SW480 (cell line): ENCODE data around the gene TNNT1.
A peak's percentile ranks its signal among the peaks of the same experiment; 100 is the strongest.

Source experiments
- DNase-seq: peaks from one replicate; pipeline ENCODE4 v3.0.0-alpha.2; 2016; ENCODE audit warnings: low spot score

TNNT1 gene

DNA sequence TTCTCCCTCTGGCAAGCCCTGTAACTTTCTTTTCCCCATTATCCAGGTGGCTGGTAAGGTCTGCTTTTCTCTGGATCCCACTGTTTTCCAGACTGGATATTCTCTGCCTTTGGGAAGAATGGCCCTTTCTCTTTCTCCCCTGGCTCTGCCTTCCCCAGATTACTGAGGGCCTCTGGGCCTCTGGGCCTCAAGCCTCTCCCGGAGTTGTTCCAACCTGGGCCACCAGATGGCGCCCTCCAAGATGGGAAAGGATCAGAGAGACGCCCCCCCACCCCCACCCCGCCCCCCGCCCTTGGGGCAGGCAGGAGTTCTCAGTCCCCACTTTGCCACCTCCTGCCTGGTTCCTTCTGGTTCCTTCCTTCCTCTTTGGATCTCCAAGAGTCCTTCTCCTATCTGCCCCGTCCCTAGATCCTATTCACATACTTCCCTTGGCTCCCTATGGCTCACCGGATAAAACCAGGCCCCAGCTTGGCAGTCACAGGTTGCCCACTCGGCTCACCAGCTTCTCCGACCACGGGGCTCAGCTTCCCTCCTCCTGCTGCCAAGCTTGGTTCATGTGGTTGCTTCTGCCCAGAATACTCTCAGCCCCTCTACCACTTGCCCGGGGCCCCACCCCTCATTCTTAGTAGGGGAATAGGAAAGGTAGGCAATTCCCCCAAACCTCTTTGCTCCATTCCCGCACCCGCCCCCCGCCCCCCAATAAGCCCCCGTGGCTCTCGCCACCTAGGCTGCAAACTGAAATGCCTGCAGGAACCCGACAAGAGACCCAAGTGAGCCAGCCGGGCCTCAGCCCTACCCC, 60.3 kb downstream of the TNNT1 start:
- DNase-seq = peak; percentile 52

DNA sequence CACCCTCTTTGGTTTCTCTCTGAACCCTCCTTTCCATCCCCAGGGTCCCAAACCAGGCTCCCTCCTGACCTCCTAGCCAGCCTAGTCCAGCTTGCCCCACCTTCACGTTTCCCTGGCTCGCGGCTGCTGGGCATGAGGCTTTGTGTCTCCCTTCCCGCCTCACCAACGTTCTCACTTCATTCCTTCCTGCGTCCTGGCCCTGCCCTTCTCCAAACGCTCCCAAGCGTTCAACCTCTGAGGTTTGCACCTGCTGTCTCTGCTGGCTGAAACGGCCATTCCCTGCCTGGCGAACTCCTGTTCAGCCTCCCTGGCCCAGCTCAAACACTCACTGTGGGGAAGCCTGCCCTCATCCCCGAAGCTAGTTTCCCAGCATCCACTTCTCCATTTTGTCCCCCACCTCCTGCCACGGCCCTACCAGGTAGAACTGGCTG, 61.0 kb downstream of the TNNT1 start:
- no peak for DNase-seq

DNA sequence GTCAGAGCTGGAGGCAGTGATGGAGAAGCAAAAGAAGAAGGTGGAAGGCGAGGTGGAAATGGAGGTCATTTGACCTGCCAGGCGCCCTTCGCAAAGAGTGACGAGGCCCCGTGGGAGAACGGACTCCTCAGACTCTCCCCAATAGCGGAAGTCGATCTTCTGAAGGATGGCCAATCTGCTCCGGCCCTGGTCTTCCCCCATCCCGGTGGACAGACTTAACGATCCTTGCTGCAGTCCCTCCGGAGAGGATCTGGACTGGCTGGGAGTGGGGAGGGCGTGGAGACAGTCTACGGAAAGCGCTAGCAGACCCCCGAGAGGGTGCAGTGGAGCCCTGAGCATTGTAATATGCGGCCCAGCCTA, 61.5 kb downstream of the TNNT1 start:
- no peak for DNase-seq

DNA sequence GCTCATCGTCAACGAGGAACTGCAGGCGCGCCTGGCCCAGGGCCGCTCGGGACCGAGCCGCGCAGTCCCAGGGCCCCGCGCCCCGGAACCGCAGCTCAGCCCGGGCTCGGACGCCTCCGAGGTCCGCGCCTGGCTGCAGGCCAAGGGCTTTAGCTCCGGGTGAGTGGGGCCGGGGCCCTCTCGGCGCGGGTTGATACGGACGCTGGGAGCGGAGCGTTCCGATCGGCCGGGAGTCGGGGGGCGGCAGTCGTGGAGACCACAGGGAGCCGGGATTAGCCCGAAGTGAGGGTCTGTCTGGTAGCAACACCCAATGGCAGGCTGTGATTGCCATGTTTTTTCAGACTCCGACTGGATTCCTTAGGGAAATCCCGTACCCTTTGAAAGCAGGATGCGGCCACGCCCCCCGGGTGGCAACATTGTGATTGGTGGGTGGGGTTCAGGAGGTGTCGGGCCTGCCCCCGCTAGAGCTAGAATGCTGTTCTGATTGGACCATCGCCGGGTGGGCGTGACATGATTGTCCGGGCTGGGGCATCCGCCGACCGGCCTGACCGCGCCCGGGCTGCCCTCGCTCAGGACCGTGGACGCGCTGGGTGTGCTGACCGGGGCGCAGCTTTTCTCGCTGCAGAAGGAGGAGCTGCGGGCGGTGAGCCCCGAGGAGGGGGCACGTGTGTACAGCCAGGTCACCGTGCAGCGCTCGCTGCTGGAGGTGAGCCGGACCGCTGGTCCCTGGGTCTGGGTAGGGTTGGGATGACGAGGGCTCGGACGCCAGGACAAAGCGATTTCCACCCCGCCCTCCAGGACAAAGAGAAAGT, 62.1 kb downstream of the TNNT1 start:
- peak; percentile 95 for DNase-seq

DNA sequence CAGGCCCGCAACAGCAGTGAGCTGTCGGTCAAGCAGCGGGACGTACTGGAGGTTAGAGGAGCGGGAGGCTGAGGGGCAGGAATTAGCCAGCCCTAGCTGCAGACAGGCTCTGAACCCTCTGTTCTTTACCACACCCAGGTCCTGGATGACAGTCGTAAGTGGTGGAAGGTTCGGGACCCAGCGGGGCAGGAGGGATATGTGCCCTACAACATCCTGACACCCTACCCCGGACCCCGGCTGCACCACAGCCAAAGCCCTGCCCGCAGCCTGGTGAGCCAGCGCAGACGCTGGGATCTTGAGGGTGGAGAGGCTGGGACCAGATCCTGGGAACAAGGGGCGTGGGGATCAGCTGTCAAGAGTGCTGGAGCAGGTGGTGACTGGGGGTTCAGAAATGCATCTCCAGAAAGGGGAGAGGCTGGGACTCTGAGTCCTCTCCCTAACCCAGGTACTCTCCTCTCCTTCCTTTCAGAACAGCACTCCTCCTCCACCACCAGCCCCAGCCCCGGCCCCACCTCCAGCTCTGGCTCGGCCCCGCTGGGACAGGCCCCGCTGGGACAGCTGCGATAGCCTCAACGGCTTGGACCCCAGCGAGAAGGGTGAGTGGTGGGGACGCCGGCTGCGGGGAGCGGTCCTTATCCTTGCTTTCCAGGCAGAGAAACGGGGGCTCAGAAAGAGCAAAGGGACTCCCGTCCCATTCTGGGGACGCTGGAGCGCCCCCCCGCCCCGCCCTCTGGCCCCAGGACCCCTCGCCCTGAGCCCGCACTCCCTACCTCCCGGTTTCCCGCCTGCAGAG, 62.9 kb downstream of the TNNT1 start:
- DNase-seq = no peak

DNA sequence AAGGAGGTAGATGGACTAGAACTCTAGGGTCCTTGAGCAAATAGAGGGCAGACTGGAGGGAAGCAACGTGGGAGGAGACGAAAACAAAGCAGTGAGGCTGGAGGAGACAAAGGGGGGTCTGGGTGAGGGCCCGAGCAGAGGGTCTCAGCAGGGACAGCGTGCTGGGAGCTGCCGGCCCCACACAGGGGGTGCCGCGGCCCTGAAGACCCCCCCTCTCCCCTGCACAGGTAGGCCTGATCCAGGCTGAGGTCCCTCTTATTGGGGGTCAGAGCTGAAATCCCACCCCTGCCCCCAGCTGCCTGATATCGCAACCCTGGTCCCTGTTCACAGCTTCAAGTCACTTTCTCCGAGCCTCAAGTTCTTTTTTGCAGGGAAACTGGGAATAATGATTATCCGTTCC, 64.6 kb downstream of the TNNT1 start:
- no peak for DNase-seq

DNA sequence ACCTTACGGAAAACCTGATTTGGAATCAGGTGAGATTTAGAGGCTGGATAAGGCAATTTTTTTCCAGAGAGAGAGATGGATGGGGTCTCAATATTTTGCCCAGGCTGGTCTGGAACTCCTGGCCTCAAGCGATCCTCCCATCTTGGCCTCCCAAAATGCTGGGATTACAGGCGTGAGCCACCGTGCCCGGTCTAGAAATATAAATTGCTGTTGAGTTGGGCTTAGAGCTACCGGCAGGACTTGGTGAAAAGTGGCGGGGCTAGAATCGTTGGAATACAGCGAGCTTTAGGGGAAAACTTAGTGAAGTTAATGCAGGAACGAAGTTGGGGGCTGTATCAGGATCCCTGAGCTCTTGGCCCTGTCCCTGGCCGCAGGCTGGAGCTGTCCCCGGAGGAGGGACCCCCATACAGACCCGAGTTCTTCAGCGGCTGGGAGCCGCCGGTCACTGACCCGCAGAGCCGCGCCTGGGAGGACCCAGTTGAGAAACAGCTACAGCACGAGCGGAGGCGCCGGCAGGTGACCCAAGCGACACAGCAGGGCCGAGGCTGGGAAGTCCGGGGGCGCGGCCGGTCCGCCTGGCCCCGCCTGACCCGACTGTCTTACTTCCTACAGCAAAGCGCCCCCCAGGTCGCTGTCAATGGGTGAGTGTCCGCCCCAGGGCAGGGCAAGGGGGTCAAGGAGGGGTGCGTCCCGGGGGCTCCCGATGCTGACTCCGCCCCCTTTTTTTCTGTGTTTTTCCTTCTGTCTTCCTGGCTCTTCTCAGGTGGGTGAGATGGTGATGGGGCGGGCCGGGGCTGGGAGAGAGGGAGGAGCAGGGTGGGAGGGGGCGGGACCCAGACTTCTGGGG, 65.8 kb downstream of the TNNT1 start:
- DNase-seq = no peak
